Spleen (tissue), 7 donors: ENCODE measurements around the gene RERE.

ENCODE experiments used
- CTCF ChIP-seq, 11 experiments: fragments of 200-600 bp in 7 of 11; fragments of 450-650 bp in 4 of 11; sonication (generic) in 4 of 11; IDR thresholded peaks in 8 of 11; conservative IDR thresholded peaks in 3 of 11; 1 replicate in 7 of 11; 2 replicates in 4 of 11; pipeline versions ENCODE4 v1.4.0 to v1.8.0; 2016 to 2021; ENCODE audit warnings: antibody characterized with exemption in 11 of 11, inconsistent platforms in 4 of 11, mild to moderate bottlenecking in 1 of 11
- POLR2A ChIP-seq, 3 donors: fragments of 450-650 bp; IDR thresholded peaks; one replicate each; pipeline ENCODE4 v1.5.1; 2017; ENCODE audit warnings: antibody characterized with exemption in 3 of 3, mild to moderate bottlenecking in 1 of 3
- donor health status: DM: no; HTN: no; CAD: no; lungs with moderate emphysema.
- donor health status: DM: no; HTN: no; CAD: no.
- donor health status: DM: no; HTN: no; CAD: no.

- TF ChIP-seq POLR2A (IDR thresholded peaks at IDR 0.05) (no peak), CTCF (IDR thresholded peaks at IDR 0.05 in 8 of 11, conservative IDR thresholded peaks at IDR 0.05 in 3 of 11) (no peak)
These were observed 129.9 kb downstream of the RERE start for GRCh38 chr1:8687538-8687937.
